Embryonic facial prominence (tissue), 1 donor: Measurements from ENCODE around the gene SGK1.

Experiments
- DNase-seq: peaks from one replicate; pipeline ENCODE4 v3.0.0-alpha.2; 2016; ENCODE audit errors: extremely low spot score

The SGK1 gene

DNA sequence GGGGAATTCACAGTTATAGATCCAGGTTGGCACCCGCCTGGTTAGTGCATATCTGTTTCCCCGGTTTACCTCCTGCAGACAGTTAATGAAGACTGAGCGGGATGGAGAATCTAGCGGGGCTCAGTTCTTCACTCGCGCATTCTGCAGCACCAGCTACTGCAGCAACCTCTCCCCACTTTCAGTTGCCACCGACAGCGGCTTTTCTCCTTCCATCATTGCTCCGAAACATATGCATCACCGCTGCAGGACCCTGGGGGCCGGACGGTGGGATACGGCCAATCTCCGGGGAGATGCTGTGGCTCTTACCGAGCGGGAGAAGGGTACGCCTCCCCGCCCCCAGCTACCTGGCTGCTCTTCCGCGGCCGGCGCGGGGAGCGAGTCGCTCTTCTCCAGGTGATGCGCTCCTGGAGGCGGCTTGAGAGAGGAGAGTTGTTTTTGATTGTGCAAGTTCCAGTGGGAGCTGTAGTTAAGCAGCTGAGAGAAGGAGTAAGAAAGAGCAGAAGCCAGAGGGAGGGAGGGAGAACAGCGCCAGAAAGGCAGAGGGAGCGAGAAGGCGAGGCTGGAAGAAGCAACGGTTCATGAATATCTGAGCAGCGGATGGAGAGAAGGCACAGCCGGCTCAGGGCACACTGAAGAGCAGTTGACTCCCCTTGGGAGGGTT lies at the start of gene SGK1:
SGK1 (minus strand) TSS at position 642 of the 661 bp plus-strand sequence. CDS start 652 bp downstream, outside the sequence.
- DNase-seq = no peak

DNA sequence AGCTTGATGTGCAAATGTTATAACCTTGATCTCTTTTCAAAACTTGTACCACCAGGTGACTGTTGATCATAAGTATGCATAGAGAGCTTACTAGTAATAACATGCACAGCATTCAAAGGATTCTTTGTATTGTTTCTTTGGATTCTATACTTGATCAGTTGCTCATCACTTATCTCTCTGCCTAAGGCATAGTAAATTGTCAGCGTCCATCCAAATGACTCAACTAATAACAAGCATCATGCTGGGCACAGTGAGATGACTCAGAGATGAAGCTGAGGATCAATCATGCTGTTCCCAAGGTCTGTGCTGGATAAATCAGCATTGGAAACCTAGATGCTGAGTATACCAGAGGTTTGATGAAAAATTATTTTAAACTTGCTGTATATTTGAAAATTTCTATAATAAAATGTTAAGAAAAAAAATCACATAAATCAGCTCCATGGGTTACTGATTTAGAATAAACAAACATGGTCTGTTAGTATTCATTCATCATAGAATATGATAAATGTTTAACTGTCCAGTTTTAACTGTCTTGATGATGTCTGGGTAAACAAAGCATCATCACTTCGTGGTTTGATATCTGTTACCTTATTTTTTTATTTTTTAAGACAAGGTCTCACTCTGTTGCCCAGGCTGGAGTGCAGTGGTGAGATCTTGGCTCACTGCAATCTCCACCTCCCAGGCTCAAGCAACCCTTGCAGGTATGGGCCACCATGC lies 45.6 kb upstream of the SGK1 start:
- no peak for DNase-seq

GRCh38 chr6:134361011-134361410 lies 43.1 kb upstream of the SGK1 start:
- no peak for DNase-seq

GRCh38 chr6:134359302-134359701 lies 41.4 kb upstream of the SGK1 start:
- DNase-seq = no peak

DNA sequence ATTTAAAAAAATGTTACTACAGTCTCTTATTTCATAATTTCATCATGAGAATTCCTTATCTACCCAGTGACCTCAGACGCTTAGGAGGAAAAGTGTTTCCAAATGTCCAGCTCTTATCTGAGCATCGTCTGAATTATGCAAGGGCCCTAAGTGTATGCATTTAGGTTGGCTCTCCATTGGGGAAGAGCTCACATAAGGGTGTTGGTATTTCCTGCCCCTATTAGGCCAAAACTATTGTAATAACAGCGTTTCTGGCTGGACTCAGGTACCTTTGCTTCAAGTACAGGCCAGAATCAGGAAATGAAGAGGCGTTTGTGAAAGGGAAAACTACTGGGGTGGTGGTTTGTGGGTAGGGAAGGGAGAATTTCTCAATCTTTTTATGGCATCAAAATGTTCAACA lies 40.4 kb upstream of the SGK1 start:
- no peak for DNase-seq

DNA sequence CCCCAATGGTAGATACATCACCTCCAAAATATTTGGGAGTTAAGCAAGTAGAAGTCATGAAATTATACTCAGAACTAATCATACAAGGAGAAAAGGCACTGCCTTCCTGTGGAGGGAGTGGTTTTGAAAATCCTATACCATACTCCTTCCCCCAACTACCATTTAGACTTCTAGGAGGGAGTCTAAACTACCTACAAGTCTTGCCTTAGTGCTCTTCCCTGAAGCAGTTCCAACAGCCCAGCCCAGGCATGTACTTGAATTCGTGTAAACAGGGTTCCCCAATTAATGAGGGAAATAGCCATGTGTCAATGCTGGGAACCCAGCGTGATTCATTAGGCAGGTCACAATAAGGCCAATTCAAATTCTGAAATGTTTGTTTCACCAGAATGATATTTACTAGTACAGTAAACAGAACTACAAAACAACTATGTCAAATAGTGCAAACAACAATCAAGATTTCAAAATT lies 39.1 kb upstream of the SGK1 start:
- no peak for DNase-seq

GRCh38 chr6:134356405-134356804 lies 38.5 kb upstream of the SGK1 start:
- no peak for DNase-seq

- no peak for DNase-seq
Observed at GRCh38 chr6:134352786-134353480, 35.0 kb upstream of the SGK1 start.

DNA sequence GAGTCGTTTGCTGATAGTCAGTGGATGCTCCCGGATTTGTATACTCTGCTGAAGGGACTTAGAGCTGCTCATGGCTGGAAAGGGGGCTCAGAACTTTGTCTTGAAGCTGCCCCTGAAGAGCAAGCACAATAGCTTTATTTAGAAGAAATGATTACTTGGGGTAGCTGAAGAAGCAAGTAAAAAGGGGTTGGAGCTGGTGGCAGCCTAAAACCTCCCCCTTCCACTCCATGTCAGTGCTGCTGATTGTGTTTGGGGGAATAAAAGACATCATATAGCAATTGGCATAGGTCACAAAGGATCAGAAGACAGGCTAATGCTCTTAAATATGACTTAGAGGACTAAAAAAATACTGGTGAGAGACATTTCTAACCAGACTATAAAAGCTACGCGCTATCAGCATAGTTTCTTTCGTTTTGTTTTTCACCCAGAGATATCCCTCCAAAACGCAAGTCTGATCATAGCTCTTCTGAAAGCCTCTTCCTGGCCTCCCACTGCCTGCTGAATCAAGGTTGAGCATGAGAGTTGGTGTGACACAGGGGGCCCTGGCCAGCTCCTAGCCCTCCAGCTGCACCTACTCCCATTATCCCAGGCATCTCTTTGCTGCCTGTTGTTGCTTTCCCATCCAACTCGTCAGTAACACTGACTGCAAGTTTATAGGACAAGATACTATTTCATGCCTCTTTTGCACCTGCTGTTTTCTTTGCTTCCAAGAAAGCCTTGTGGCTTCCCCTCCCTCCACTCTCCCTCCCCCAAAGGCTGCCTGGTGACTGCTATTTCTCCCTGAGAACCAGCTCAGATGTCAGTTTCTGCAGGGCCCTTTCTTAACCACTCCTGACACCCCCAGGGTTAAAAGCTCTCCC lies 33.9 kb upstream of the SGK1 start:
- no peak for DNase-seq

DNA sequence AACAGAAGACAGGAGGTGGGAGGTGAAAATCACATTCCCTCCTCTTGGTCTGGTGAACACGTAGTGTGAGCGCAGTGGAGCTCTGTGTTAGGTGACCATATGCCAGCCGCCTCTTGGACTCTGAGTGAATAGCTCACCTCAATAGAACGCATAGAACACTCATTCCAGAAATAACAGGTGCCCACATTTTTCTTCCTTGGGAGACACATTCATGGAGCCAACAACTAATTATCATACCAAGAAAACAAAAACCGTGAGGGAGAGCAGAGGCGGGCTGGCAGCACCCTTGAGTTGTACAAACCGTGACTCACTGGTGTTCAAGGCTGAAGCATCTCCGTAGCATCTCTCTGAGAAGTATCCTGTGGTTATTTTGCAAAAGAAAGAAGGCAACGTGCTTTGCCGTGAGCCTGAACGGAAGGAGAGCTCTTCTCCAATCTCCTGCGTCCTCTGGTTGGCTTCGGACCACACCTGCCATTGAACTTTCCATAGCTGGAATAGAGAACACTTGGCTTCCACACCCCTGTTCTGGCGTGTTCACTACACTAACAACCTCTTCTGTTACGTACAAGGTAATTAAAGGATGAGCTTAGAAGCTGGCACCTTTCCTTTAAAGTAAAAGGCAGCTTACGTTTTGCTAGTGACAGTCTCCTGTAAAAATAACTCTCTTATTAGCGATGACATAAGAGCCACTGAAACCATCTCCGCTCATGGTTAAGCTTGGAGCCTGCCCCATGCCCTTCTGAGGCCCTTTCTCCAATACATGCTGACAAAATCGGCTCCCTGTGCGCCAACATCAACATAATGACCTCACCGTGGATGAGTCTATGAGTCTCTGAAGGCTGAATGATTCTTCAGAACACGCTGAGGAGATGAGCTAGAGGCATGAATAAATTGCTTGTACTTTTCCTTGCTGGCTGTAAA lies 30.2 kb upstream of the SGK1 start:
- no peak for DNase-seq

DNA sequence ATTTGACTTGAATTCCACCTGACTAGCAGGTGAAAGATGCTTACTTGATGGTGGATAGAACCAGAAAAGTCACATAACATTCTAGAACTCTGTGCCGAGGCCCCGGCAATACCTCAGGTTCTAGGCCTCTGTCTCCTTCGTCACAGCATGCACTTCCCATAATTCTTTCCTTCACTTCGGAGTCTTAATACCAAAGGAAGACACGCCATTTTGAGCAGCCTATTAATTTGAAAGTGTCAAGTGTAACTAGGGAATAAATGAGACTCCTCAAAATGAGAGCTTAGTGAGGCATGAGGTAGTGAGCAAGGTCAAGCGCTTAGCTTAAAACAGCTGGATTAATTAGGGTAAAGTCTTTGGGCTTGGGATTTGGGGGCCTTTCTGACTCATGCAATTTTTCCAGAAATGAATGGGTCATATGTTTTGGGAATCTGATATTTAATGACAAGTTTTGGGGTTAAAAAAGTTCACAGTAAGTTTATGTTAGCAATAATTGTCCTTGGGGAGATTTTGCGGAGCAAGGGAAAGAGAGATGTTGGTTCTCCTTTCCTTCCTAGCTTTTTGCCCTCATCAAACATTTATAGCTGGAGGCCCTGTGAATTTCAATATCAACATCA lies 29.1 kb upstream of the SGK1 start:
- DNase-seq = no peak

- no peak for DNase-seq
Observed at GRCh38 chr6:134345789-134346188, 27.9 kb upstream of the SGK1 start.

DNA sequence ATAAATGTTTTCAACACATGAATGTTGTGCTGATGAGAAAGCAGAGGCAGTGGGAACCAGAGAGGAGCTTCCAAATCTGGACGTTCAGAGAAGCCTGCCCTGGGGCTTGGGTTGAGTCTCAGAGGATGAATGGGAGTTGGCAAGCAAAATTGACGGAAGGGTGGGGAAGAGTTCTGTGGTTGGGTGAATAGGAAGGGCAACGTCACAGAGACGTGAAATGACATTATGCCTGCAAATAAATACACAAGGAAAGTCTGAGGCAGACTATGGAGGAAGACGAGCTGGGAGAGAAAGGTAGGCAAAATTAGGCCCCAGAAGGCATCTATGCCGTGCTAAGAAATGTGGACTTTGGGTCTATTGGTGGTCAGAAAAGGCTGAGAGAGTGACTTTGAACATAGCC lies 25.2 kb upstream of the SGK1 start:
- no peak for DNase-seq

GRCh38 chr6:134341999-134342567 lies 24.2 kb upstream of the SGK1 start:
- DNase-seq = no peak

DNA sequence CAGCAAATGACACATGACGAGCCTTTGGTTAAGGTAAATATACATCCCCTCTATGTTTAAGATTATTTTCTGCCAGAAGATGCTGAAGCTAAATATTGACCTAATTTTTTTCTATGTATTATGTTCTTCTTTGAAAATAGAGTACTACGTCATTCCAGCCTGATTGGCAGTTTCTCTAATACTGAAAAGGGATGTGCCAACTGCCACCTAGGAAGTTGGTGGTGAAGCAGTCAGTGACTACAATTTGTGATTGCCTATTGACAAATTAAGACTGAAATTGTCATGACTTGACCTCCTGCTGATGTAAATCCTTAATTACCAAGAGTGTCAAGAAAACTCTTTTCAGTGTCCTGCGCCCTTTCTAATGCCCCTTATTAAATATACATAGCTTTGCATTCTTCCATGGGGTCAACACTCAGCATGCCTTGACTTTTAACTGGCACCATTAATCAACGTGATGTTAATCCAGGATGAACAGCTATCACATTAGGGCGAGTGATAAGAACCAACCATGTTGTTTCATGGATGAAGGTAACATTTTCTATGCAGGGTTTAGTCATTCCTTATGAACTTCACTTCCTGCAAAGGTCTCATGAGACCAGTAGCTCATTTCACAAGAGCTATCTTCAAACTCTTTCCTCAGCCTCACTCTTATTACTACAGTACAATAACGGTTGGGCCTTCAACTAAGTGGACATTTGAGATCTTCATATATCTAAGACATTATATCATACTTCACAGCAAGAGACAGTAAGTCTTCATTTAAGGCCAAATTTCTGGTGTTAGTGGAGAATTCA lies 22.5 kb upstream of the SGK1 start:
- no peak for DNase-seq

- no peak for DNase-seq
Observed at GRCh38 chr6:134339216-134339615, 21.3 kb upstream of the SGK1 start.

GRCh38 chr6:134331256-134331655 lies 13.3 kb upstream of the SGK1 start:
- DNase-seq = no peak

DNA sequence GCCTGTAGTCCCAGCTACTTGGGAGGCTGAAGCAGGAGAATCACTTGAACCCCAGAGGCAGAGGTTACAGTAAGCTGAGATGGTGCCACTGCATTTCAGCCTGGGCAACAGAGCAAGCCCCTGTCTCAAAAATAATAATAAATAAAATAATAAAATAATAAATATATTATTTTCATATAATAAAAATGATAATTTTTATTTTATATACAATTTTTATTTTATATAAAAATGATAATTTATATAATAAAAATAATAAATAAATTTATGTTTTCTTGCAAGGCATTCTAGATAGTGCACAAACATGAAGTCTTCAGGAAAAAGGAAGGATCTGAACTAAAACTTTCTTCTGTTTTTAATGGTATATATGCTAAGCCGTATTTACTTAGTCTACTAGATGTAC lies 12.6 kb upstream of the SGK1 start:
- no peak for DNase-seq

DNA sequence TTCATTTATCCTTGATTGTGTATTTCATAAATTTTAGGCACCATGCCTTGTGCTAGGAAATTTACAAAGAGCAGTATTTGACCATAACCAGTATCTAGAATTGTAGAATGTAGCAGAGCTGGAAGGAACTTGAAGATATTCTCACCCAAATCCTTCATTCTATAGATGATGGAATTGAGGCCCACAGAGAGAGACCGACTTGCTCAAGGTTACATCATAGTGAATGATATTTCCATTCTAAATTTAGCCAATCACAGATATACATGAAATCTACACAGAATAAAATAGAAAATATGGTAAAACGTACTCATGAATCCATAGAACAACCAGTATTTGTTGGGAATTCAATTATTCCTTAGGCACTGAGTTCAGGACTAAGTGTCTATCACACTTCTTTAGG lies 10.9 kb upstream of the SGK1 start:
- DNase-seq = no peak
